Measurements from ENCODE around the gene LGI2. TPM values are rescaled to one million over a fixed set of nuclear protein-coding genes. Genes with fewer than 3 reads are reported as not detected.

LGI2 gene
- total RNA-seq, 1 experiment from 2014 or later = 0.43 TPM

DNA sequence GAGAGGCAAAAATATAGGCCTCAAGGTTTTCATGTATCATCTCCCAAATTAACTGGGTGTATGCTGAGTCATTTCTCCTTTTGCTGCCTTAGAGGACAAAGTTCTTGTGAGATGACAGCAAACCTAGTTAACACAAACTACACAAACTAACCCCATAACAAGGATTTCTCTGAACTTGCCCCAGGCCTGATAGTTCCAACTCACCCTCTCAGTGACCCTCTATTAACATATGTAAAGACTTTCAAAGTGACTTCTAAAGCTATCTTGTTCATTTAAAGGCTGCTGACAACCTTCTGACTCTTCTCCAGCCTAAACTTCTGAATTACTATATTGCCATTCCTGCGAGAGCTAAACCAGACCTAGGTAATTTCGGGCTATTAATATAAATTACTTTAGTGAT lies 74.7 kb downstream of the LGI2 start:
- Histone ChIP-seq H3K27me3 (replicated peaks; ENCODE audit: insufficient read depth, low read depth, low read length, poor library complexity) (no peaks in the 10 kb centered on the region), H3K4me1 (ENCODE audit: insufficient read depth, low read length, poor library complexity, severe bottlenecking) (no peaks in the 10 kb centered on the region), H3K4me3 (ENCODE audit: low read depth, low read length, poor library complexity, severe bottlenecking) (no peak overlapping the region), H3K9me3 (ENCODE audit: low read depth, low read length, poor library complexity, severe bottlenecking) (no peaks in the 10 kb centered on the region), H3K27ac (ENCODE audit: low read depth, low read length, poor library complexity, severe bottlenecking) (no peak overlapping the region), H3K36me3 (ENCODE audit: insufficient read depth, low read length, poor library complexity, severe bottlenecking) (no peaks in the 10 kb centered on the region)
- TF ChIP-seq EZH2 (IDR thresholded peaks at IDR 0.05; ENCODE audit: borderline replicate concordance, low read depth, low read length, poor library complexity, severe bottlenecking) = no peak
- TF ChIP-seq, protein P1, sequence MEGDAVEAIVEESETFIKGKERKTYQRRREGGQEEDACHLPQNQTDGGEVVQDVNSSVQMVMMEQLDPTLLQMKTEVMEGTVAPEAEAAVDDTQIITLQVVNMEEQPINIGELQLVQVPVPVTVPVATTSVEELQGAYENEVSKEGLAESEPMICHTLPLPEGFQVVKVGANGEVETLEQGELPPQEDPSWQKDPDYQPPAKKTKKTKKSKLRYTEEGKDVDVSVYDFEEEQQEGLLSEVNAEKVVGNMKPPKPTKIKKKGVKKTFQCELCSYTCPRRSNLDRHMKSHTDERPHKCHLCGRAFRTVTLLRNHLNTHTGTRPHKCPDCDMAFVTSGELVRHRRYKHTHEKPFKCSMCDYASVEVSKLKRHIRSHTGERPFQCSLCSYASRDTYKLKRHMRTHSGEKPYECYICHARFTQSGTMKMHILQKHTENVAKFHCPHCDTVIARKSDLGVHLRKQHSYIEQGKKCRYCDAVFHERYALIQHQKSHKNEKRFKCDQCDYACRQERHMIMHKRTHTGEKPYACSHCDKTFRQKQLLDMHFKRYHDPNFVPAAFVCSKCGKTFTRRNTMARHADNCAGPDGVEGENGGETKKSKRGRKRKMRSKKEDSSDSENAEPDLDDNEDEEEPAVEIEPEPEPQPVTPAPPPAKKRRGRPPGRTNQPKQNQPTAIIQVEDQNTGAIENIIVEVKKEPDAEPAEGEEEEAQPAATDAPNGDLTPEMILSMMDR (conservative IDR thresholded peaks at IDR 0.05; ENCODE audit: low read depth, low read length) = no peak
- no TSS peak for BruUV-seq (replicated peaks)
- CTCF ChIA-PET = no interaction called here
- POLR2A ChIA-PET (ENCODE audit: low non-redundant PET) = no interaction called here
- intact Hi-C loops (cut with micrococcal nuclease; ENCODE audit: unreplicated experiment) = no loop called here
- no peak for DNase-seq (ENCODE audit: low spot score)

- ChIA-PET POLR2A (ENCODE audit: low non-redundant PET) (no interaction called here), CTCF (no interaction called here)
- Histone ChIP-seq H3K4me3 (ENCODE audit: low read depth, low read length, poor library complexity, severe bottlenecking) (no peak overlapping the region), H3K36me3 (ENCODE audit: insufficient read depth, low read length, poor library complexity, severe bottlenecking) (no peaks in the 10 kb centered on the region), H3K9me3 (ENCODE audit: low read depth, low read length, poor library complexity, severe bottlenecking) (no peaks in the 10 kb centered on the region), H3K27me3 (replicated peaks; ENCODE audit: insufficient read depth, low read depth, low read length, poor library complexity) (no peaks in the 10 kb centered on the region), H3K27ac (ENCODE audit: low read depth, low read length, poor library complexity, severe bottlenecking) (no peak overlapping the region), H3K4me1 (ENCODE audit: insufficient read depth, low read length, poor library complexity, severe bottlenecking) (no peaks in the 10 kb centered on the region)
- no peak for TF ChIP-seq EZH2 (IDR thresholded peaks at IDR 0.05; ENCODE audit: borderline replicate concordance, low read depth, low read length, poor library complexity, severe bottlenecking)
- TF ChIP-seq, protein P1 (conservative IDR thresholded peaks at IDR 0.05; ENCODE audit: low read depth, low read length) = no peak
- DNase-seq (ENCODE audit: low spot score) = no peak
- BruUV-seq (replicated peaks) = no TSS peak
- intact Hi-C loops (cut with micrococcal nuclease; ENCODE audit: unreplicated experiment) = no loop called here
Observed at GRCh38 chr4:24952667-24953066, 78.1 kb downstream of the LGI2 start.

- no TSS peak for BruUV-seq (replicated peaks)
- intact Hi-C loops (cut with micrococcal nuclease; ENCODE audit: unreplicated experiment) = no loop called here
- no peaks in the 10 kb centered on the region for H3K4me1 ChIP-seq (ENCODE audit: insufficient read depth, low read length, poor library complexity, severe bottlenecking)
- H3K4me3 ChIP-seq (ENCODE audit: low read depth, low read length, poor library complexity, severe bottlenecking) = no peak overlapping the region
- DNase-seq (ENCODE audit: low spot score) = no peak
- ChIA-PET POLR2A (ENCODE audit: low non-redundant PET) (no interaction called here), CTCF (no interaction called here)
- TF ChIP-seq EZH2 (IDR thresholded peaks at IDR 0.05; ENCODE audit: borderline replicate concordance, low read depth, low read length, poor library complexity, severe bottlenecking) = no peak
- TF ChIP-seq, protein P1 (conservative IDR thresholded peaks at IDR 0.05; ENCODE audit: low read depth, low read length) = no peak
- no peaks in the 10 kb centered on the region for H3K9me3 ChIP-seq (ENCODE audit: low read depth, low read length, poor library complexity, severe bottlenecking)
- H3K27me3 ChIP-seq (replicated peaks; ENCODE audit: insufficient read depth, low read depth, low read length, poor library complexity) = no peaks in the 10 kb centered on the region
- no peaks in the 10 kb centered on the region for H3K36me3 ChIP-seq (ENCODE audit: insufficient read depth, low read length, poor library complexity, severe bottlenecking)
- no peak overlapping the region for H3K27ac ChIP-seq (ENCODE audit: low read depth, low read length, poor library complexity, severe bottlenecking)
Observed at GRCh38 chr4:24949970-24950369, 80.8 kb downstream of the LGI2 start.

Other genes starting within 250 kb of the LGI2 start
- gene SOD3, start 235.4 kb downstream of the LGI2 start, total RNA-seq (2021) = not detected in 2 replicates
- gene CCDC149, start 117.9 kb downstream of the LGI2 start, total RNA-seq (2021) = 2.8 and 3.1 TPM in 2 replicates
- 11.6 and 12.9 TPM in 2 replicates for gene SEPSECS, start 129.5 kb upstream of the LGI2 start, total RNA-seq (2021)
- 13.3 and 15.6 TPM in 2 replicates for gene PI4K2B, start 203.1 kb upstream of the LGI2 start, total RNA-seq (2021)

Data from A673 (cell line).